SK-N-SH (cell line): ENCODE measurements around the gene NSUN2. TPM values are rescaled to one million over a fixed set of nuclear protein-coding genes. Genes with fewer than 3 reads are reported as not detected.

Experiments
- CTCF ChIA-PET: fragments of 300-600, 350-600 bp; formaldehyde crosslinking; extraction: SDS; loops from one replicate; lab custom pipeline; 2021; lab: Yijun Ruan, JAX
- POLR2A ChIA-PET: fragments of 350-600 bp; sonication (Branson Sonifier 250); formaldehyde crosslinking; extraction: SDS; loops from one replicate; lab custom pipeline; 2020; ENCODE audit warnings: antibody characterized with exemption, inconsistent platforms; lab: Yijun Ruan, JAX
- DNase-seq: peaks from one replicate; pipeline ENCODE4 v3.0.0; 2012
- H2AFZ ChIP-seq: fragments of 200-600 bp; sonication (generic); 2 replicates; pipeline ENCODE4 v1.8.1; 2016; ENCODE audit warnings: antibody characterized with exemption, mild to moderate bottlenecking, low read depth
- H3F3A ChIP-seq: fragments of 200-600 bp; sonication (generic); replicated peaks from 2 replicates; pipeline ENCODE3; 2016; ENCODE audit warnings: antibody characterized with exemption, mild to moderate bottlenecking; ENCODE audit not compliant: insufficient read depth
- H3K27ac ChIP-seq, 2 experiments: fragments of 200-500 bp in 1 of 2; fragments of 200-600 bp in 1 of 2; sonication (Bioruptor generic) in 1 of 2; sonication (generic), shearing (Covaris generic) in 1 of 2; 2 replicates each; pipeline versions ENCODE4 v1.5.1 to v1.6.1; 2014 to 2016; ENCODE audit warnings: low read depth in 2 of 2, inconsistent platforms in 1 of 2, low read length in 1 of 2, mild to moderate bottlenecking in 1 of 2, mixed read lengths in 1 of 2
- H3K27me3 ChIP-seq: fragments of 200-600 bp; sonication (generic), shearing (Covaris generic); 2 replicates; pipeline ENCODE4 v1.6.1; 2016; ENCODE audit warnings: mixed run types; ENCODE audit not compliant: insufficient read depth
- H3K36me3 ChIP-seq, 2 experiments: fragments of 200-500 bp in 1 of 2; fragments of 200-600 bp in 1 of 2; sonication (Bioruptor generic) in 1 of 2; sonication (generic) in 1 of 2; replicated peaks in 1 of 2; 2 replicates each; pipeline versions ENCODE3 to v1.5.1; 2014 to 2016; ENCODE audit warnings: low read length in 1 of 2, mild to moderate bottlenecking in 1 of 2; ENCODE audit not compliant: insufficient read depth in 2 of 2, control insufficient read depth in 1 of 2
- H3K4me1 ChIP-seq, 2 experiments: fragments of 200-500 bp in 1 of 2; fragments of 200-600 bp in 1 of 2; sonication (Bioruptor generic) in 1 of 2; sonication (generic), shearing (Covaris generic) in 1 of 2; 2 replicates each; pipeline versions ENCODE4 v1.5.1 to v1.6.1; 2014 to 2016; ENCODE audit warnings: low read depth in 1 of 2, low read length in 1 of 2, mixed run types in 1 of 2; ENCODE audit not compliant: insufficient read depth in 2 of 2, control insufficient read depth in 1 of 2
- H3K4me2 ChIP-seq: fragments of 200-600 bp; sonication (generic), shearing (Covaris generic); 2 replicates; pipeline ENCODE4 v1.6.1; 2017; ENCODE audit warnings: mixed run types
- H3K4me3 ChIP-seq, 2 experiments: fragments of 200-500 bp in 1 of 2; fragments of 200-600 bp in 1 of 2; sonication (Bioruptor generic) in 1 of 2; sonication (generic), shearing (Covaris generic) in 1 of 2; 2 replicates each; pipeline versions ENCODE4 v1.5.1 to v1.8.1; 2014 to 2016; ENCODE audit warnings: low read depth in 2 of 2, inconsistent platforms in 1 of 2, low read length in 1 of 2, mild to moderate bottlenecking in 1 of 2, mixed read lengths in 1 of 2, moderate library complexity in 1 of 2
- H3K79me2 ChIP-seq: fragments of 200-600 bp; sonication (generic); 2 replicates; pipeline ENCODE4 v1.8.1; 2017; ENCODE audit warnings: mild to moderate bottlenecking; ENCODE audit not compliant: insufficient read depth
- H3K9ac ChIP-seq: fragments of 200-600 bp; sonication (generic); 2 replicates; pipeline ENCODE4 v1.6.1; 2017; ENCODE audit warnings: mixed run types
- H3K9me2 ChIP-seq: fragments of 200-600 bp; sonication (generic); 2 replicates; pipeline ENCODE4 v1.6.1; 2017; ENCODE audit warnings: mixed run types
- H3K9me3 ChIP-seq: fragments of 200-600 bp; sonication (generic); 2 replicates; pipeline ENCODE4 v1.6.1; 2017; ENCODE audit warnings: mixed run types, mild to moderate bottlenecking, moderate library complexity
- H4K20me1 ChIP-seq: fragments of 200-600 bp; sonication (generic); 2 replicates; pipeline ENCODE4 v1.6.1; 2017; ENCODE audit warnings: mild to moderate bottlenecking, mixed run types; ENCODE audit not compliant: insufficient read depth
- ELF1 ChIP-seq: IDR thresholded peaks from 2 replicates; pipeline ENCODE4 v1.4.0; 2012
- FOXJ3 ChIP-seq: sonication (generic); formaldehyde crosslinking; IDR thresholded peaks from 2 replicates; pipeline ENCODE4 v1.5.1; 2020; ENCODE audit warnings: mild to moderate bottlenecking, missing genetic modification reagents
- JUND ChIP-seq: IDR thresholded peaks from 2 replicates; pipeline ENCODE4 v1.4.0; 2012
- NRF1 ChIP-seq: IDR thresholded peaks from 2 replicates; pipeline ENCODE4 v1.6.1; 2012; ENCODE audit warnings: low read depth, mild to moderate bottlenecking, low read length
- RAD21 ChIP-seq: IDR thresholded peaks from 2 replicates; pipeline ENCODE4 v1.6.1; 2012; ENCODE audit warnings: mild to moderate bottlenecking, low read length
- SIN3A ChIP-seq: IDR thresholded peaks from 2 replicates; pipeline ENCODE4 v1.6.1; 2012; ENCODE audit warnings: low read depth, mild to moderate bottlenecking, low read length, moderate library complexity, borderline replicate concordance
- SMC3 ChIP-seq: IDR thresholded peaks from 2 replicates; pipeline ENCODE4 v1.6.1; 2012; ENCODE audit warnings: low read depth, low read length, improper control_type of control experiment
- TAF1 ChIP-seq: IDR thresholded peaks from 2 replicates; pipeline ENCODE4 v1.6.1; 2012; ENCODE audit warnings: low read depth, mild to moderate bottlenecking, low read length, moderate library complexity, borderline replicate concordance
- TEAD4 ChIP-seq: IDR thresholded peaks from 2 replicates; pipeline ENCODE4 v1.4.0; 2012; ENCODE audit warnings: mild to moderate bottlenecking, borderline replicate concordance; ENCODE audit not compliant: insufficient read depth
- WGBS: methylation state at CpG from one replicate; pipeline ENCODE4 v1.1.6; 2017; ENCODE audit warnings: low lambda C conversion rate; 5-methylcytosine and 5-hydroxymethylcytosine counted together
- polyA plus RNA-seq, 3 experiments: library from polyadenylated mRNA; depleted of rRNA; stranded (reverse); fragments of >200 nt; gene quantifications; 2 replicates each; pipeline ENCODE4 v1.2.3, GENCODE V29; 2012
- TF ChIP-seq, protein P1 (sequence below): IDR thresholded peaks from 2 replicates; pipeline ENCODE4 v1.4.0; 2012; ENCODE audit warnings: low read depth, borderline replicate concordance
- TF ChIP-seq, protein P2 (sequence below): fragments of 200-600 bp; sonication (generic); IDR thresholded peaks from 2 replicates; pipeline ENCODE4 v1.6.1; 2017; ENCODE audit warnings: antibody characterized with exemption, mild to moderate bottlenecking, moderate library complexity

The NSUN2 gene
- polyA plus RNA-seq, 1 of the 3 experiments (the other 2 are of a cell fraction): 78.9 TPM

DNA sequence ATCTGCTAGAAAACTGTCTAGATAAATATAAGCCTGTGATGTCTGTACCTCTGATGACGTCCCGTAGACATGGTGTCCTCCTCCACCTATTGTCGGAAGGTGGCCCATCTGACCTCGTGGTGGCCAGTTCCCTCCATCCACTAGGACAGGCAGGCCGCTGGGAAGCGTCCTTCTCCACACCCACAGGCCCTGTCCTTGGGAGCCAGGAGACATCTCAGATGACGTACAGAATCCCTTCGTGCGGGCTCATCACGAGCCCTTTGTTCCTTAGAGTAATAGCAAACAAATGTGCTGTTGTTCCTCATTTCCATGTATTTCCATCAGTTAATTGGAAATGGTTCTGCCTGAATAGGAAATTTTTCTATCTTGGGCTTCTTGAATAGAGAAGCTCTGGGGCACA, 42.0 kb upstream of the NSUN2 start:
- ChIA-PET POLR2A (no interaction called here), CTCF (interaction anchor here (1.0 kb wide), 1 partner anchor 28 kb away, joined by 3 read pairs; no protein-coding TSS in a partner anchor)
- Histone ChIP-seq H3K4me2 (no peak overlapping the region), H3K4me1 (no peaks in the 10 kb centered on the region), H3K36me3 (peaks cover 4 to 25% of the 10 kb centered on the region in 2 experiments), H3K9ac (no peak overlapping the region), H3K4me3 (no peak overlapping the region), H4K20me1 (no peaks in the 10 kb centered on the region), H3F3A (no peaks in the 10 kb centered on the region), H3K27me3 (no peaks in the 10 kb centered on the region), H3K27ac (no peak overlapping the region), H2AFZ (no peak overlapping the region), H3K9me3 (no peaks in the 10 kb centered on the region), H3K9me2 (no peaks in the 10 kb centered on the region), H3K79me2 (no peaks in the 10 kb centered on the region)
- DNase-seq: no peak
- WGBS: 94% methylated on average over 6 of the region's 10 CpGs
- TF ChIP-seq NRF1 (no peak), TEAD4 (no peak), JUND (no peak)

DNA sequence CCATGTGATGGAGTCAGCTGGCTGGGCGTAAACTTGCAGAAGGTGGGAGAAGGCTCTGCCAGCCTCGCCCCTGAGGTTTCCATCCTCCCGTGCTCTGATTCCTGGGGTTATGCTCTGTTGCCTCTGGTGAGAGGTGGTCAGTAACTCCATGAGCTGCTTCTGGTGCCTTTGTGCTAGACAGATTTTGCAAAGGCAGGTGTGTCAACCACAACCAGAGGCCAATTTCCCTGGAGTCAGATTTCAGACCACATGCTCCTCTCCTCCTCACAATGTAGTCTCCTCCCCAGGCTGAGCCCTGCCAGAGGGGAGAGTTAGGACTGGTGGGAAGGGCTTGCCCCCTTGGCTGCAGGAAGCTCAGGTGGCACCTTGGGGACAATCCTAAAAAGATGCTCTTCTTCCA, 41.6 kb upstream of the NSUN2 start:
- peaks cover 4 to 25% of the 10 kb centered on the region in 2 experiments for H3K36me3 ChIP-seq
- H3K27me3 ChIP-seq: no peaks in the 10 kb centered on the region
- no peak overlapping the region for H2AFZ ChIP-seq
- no peak overlapping the region for H3K27ac ChIP-seq
- no peaks in the 10 kb centered on the region for H3K9me3 ChIP-seq
- H3K9me2 ChIP-seq: no peaks in the 10 kb centered on the region
- no peak overlapping the region for H3K9ac ChIP-seq
- H3K4me3 ChIP-seq: no peak overlapping the region
- H3K4me2 ChIP-seq: no peak overlapping the region
- H4K20me1 ChIP-seq: no peaks in the 10 kb centered on the region
- no peaks in the 10 kb centered on the region for H3F3A ChIP-seq
- TF ChIP-seq ELF1 (no peak), SIN3A (no peak), SMC3 (no peak), TAF1 (no peak), RAD21 (no peak), JUND (no peak), FOXJ3 (no peak)
- TF ChIP-seq, protein P1, sequence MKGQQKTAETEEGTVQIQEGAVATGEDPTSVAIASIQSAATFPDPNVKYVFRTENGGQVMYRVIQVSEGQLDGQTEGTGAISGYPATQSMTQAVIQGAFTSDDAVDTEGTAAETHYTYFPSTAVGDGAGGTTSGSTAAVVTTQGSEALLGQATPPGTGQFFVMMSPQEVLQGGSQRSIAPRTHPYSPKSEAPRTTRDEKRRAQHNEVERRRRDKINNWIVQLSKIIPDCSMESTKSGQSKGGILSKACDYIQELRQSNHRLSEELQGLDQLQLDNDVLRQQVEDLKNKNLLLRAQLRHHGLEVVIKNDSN: no peak
- TF ChIP-seq, protein P2, sequence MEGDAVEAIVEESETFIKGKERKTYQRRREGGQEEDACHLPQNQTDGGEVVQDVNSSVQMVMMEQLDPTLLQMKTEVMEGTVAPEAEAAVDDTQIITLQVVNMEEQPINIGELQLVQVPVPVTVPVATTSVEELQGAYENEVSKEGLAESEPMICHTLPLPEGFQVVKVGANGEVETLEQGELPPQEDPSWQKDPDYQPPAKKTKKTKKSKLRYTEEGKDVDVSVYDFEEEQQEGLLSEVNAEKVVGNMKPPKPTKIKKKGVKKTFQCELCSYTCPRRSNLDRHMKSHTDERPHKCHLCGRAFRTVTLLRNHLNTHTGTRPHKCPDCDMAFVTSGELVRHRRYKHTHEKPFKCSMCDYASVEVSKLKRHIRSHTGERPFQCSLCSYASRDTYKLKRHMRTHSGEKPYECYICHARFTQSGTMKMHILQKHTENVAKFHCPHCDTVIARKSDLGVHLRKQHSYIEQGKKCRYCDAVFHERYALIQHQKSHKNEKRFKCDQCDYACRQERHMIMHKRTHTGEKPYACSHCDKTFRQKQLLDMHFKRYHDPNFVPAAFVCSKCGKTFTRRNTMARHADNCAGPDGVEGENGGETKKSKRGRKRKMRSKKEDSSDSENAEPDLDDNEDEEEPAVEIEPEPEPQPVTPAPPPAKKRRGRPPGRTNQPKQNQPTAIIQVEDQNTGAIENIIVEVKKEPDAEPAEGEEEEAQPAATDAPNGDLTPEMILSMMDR: no peak
- ChIA-PET POLR2A (no interaction called here), CTCF (no interaction called here)
- DNase-seq: no peak
- 94% methylated on average over 3 of the region's 3 CpGs for WGBS
- no peaks in the 10 kb centered on the region for H3K4me1 ChIP-seq
- H3K79me2 ChIP-seq: no peaks in the 10 kb centered on the region
